H1 (cell line): ENCODE data around the gene P2RY8. TPM values are rescaled to one million over a fixed set of nuclear protein-coding genes. Genes with fewer than 3 reads are reported as not detected.

Experiments used
- JUN ChIP-seq: IDR thresholded peaks from 2 replicates; pipeline ENCODE4 v1.6.1; 2011; ENCODE audit warnings: low read depth, mild to moderate bottlenecking, improper control_type of control experiment, low read length
- KDM4A ChIP-seq: IDR thresholded peaks from one replicate; pipeline ENCODE4 v1.7.1; 2012; ENCODE audit warnings: low read depth, mild to moderate bottlenecking, moderate library complexity, low read length, inconsistent platforms; ENCODE audit not compliant: severe bottlenecking
- MAX ChIP-seq: IDR thresholded peaks from 2 replicates; pipeline ENCODE4 v1.6.1; 2012; ENCODE audit warnings: inconsistent platforms
- NRF1 ChIP-seq: IDR thresholded peaks from 2 replicates; pipeline ENCODE4 v1.6.1; 2011; ENCODE audit warnings: mild to moderate bottlenecking, low read depth, low read length, improper control_type of control experiment
- POLR2AphosphoS5 ChIP-seq: IDR thresholded peaks from 2 replicates; pipeline ENCODE4 v1.6.1; 2011; ENCODE audit warnings: low read depth, low read length
- SP2 ChIP-seq: IDR thresholded peaks from 2 replicates; pipeline ENCODE4 v1.6.1; 2012; ENCODE audit warnings: mild to moderate bottlenecking, low read length, inconsistent platforms
- polyA plus RNA-seq, 7 experiments: library from polyadenylated mRNA; depleted of rRNA in 3 of 7; stranded (reverse) in 5 of 7; unstranded in 2 of 7; fragments of >200 nt in 5 of 7; fragments of 200-250 nt in 2 of 7; gene quantifications; 1 replicate in 5 of 7; 2 replicates in 1 of 7; 4 replicates in 1 of 7; pipeline versions ENCODE4 v1.2.1 to v1.2.3, GENCODE V29; 2011 to 2013; ENCODE audit warnings: missing spikeins in 2 of 7, mixed read lengths in 2 of 7
- total RNA-seq: library from RNA; stranded (reverse); fragmentation: NEBNext Ultra II Directional; extraction: Animal tissue kit (Norgen Biotek cat#: 25700); gene quantifications from 2 replicates; pipeline ENCODE4 v1.2.1, GENCODE V29; 2021

The P2RY8 gene
- total and polyA plus RNA-seq, 2 of the 8 experiments (the other 6 are each of a cell fraction or from before 2014, with no cell fraction given) = 0.09 to 0.15 TPM

DNA sequence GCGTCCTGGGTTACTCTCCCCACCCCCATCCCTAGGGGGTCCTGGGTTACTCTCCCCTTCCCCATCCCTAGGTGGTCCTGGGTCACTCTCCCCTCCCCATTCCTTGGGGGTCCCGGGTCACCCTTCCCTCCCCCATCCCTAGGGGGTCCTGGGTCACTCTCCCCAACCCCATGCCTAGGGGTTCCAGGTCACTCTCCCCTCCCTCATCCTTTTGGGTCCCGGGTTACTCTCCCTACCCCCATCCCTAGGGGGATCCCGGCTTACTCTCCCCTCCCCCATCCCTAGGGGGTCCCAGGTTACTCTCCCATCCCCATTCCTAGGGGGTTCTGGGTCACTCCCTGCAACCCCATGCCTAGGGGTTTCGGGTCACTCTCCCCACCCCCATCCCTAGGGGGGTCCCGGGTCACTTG, 85.7 kb downstream of the P2RY8 start (continued):
- TF ChIP-seq MAX (no peak), JUN (no peak), SP2 (no peak), KDM4A (no peak), NRF1 (no peak), POLR2AphosphoS5 (no peak)
